K562 (cell line): ENCODE results near the gene PPT2. TPM values are rescaled to one million over a fixed set of nuclear protein-coding genes. Genes with fewer than 3 reads are reported as not detected.

ENCODE experiments used
- CC2D1A ChIP-seq: fragments of 450-650 bp; IDR thresholded peaks from 2 replicates; pipeline ENCODE4 v1.6.1; 2017; ENCODE audit warnings: mild to moderate bottlenecking
- E2F8 ChIP-seq: fragments of 450-650 bp; IDR thresholded peaks from 2 replicates; pipeline ENCODE4 v1.7.1; 2018; ENCODE audit warnings: mild to moderate bottlenecking, low read depth; ENCODE audit not compliant: partially characterized antibody
- ERF ChIP-seq: fragments of 450-650 bp; formaldehyde crosslinking; IDR thresholded peaks from 2 replicates; pipeline ENCODE4 v1.4.0; 2020; ENCODE audit warnings: mild to moderate bottlenecking, mixed read lengths
- HNRNPL ChIP-seq: fragments of 200-400 bp; formaldehyde crosslinking; IDR thresholded peaks from 2 replicates; pipeline ENCODE4 v1.6.1; 2017; ENCODE audit warnings: low read depth, mild to moderate bottlenecking, low read length
- ILK ChIP-seq: fragments of 450-650 bp; IDR thresholded peaks from 2 replicates; pipeline ENCODE4 v1.6.1; 2016; ENCODE audit warnings: missing genetic modification characterization, low read depth, mild to moderate bottlenecking, missing compliant biosample characterization, moderate library complexity, borderline replicate concordance
- IRF2 ChIP-seq: sonication (generic); formaldehyde crosslinking; IDR thresholded peaks from 2 replicates; pipeline ENCODE4 v1.8.1; 2022; ENCODE audit warnings: mild to moderate bottlenecking, missing genetic modification reagents
- MCM3 ChIP-seq: fragments of 450-650 bp; IDR thresholded peaks from 2 replicates; pipeline ENCODE4 v1.6.1; 2016
- MTA1 ChIP-seq: fragments of 450-650 bp; IDR thresholded peaks from 2 replicates; pipeline ENCODE4 v1.6.1; 2017; ENCODE audit warnings: borderline replicate concordance
- NFE2L1 ChIP-seq: fragments of 450-650 bp; IDR thresholded peaks from 2 replicates; pipeline ENCODE4 v1.6.1; 2016; ENCODE audit warnings: missing genetic modification characterization, low read depth, mild to moderate bottlenecking, missing compliant biosample characterization, moderate library complexity, borderline replicate concordance
- RBM15 ChIP-seq: fragments of 200-400 bp; formaldehyde crosslinking; IDR thresholded peaks from 2 replicates; pipeline ENCODE4 v1.6.1; 2018; ENCODE audit warnings: mild to moderate bottlenecking, low read length, moderate library complexity; ENCODE audit not compliant: insufficient read depth
- TRIM28 ChIP-seq: fragments of 450-650 bp; IDR thresholded peaks from 2 replicates; pipeline ENCODE4 v1.6.1; 2017
- WHSC1 ChIP-seq: IDR thresholded peaks from one replicate; pipeline ENCODE4 v1.6.1; 2012; ENCODE audit warnings: low read length, control low read depth, inconsistent platforms
- ZNF507 ChIP-seq: conservative IDR thresholded peaks from 2 replicates; pipeline ENCODE4 v1.6.1; 2017; ENCODE audit warnings: missing genetic modification characterization, missing compliant biosample characterization
- ZNF79 ChIP-seq: fragments of 250-450 bp; sonication (Bioruptor Pico); IDR thresholded peaks from 2 replicates; pipeline ENCODE4 v1.4.0; 2020; ENCODE audit warnings: low read depth, mild to moderate bottlenecking, moderate library complexity
- ZZZ3 ChIP-seq: fragments of 450-650 bp; IDR thresholded peaks from 2 replicates; pipeline ENCODE4 v1.6.1; 2016; ENCODE audit warnings: antibody characterized with exemption, mild to moderate bottlenecking, moderate library complexity
- polyA plus RNA-seq, 8 experiments: library from polyadenylated mRNA; depleted of rRNA in 4 of 8; stranded (reverse) in 5 of 8; unstranded in 3 of 8; fragments of >200 nt; fragmentation: Nextera tagmentation in 2 of 8; fragmentation: Illumina TruSeq in 1 of 8; extraction: Ambion mirVana in 2 of 8; extraction: Trizol in 1 of 8; gene quantifications; 2 replicates each; pipeline versions ENCODE4 v1.2.1 to v1.2.3, GENCODE V29; 2011 to 2014; ENCODE audit warnings: inconsistent platforms in 1 of 8, missing spikeins in 1 of 8
- total RNA-seq, 7 experiments: library from RNA; depleted of rRNA in 6 of 7; stranded (reverse); fragments of >200 nt in 6 of 7; fragmentation: Illumina TruSeq in 2 of 7; extraction: Trizol in 2 of 7; gene quantifications; 2 replicates each; pipeline versions ENCODE4 v1.2.1 to v1.2.3, GENCODE V29; 2011 to 2021; ENCODE audit warnings: low replicate concordance in 1 of 7
- TF ChIP-seq, protein P1 (sequence below), 2 experiments: IDR thresholded peaks; 2 replicates each; pipeline ENCODE4 v1.6.1; 2011; ENCODE audit warnings: borderline replicate concordance in 1 of 2, control low read depth in 1 of 2, low read depth in 1 of 2, low read length in 1 of 2, mild to moderate bottlenecking in 1 of 2, mixed read lengths in 1 of 2, moderate library complexity in 1 of 2; ENCODE audit not compliant: insufficient read depth in 1 of 2, insufficient read length in 1 of 2, poor library complexity in 1 of 2, severe bottlenecking in 1 of 2; ENCODE audit errors: extremely low read depth in 1 of 2
- TF ChIP-seq, protein P2 (sequence below): fragments of 450-650 bp; IDR thresholded peaks from 2 replicates; pipeline ENCODE4 v1.6.1; 2018; ENCODE audit not compliant: partially characterized antibody
- TF ChIP-seq, protein P3 (sequence below): fragments of 250-450 bp; sonication (Bioruptor Pico); IDR thresholded peaks from 2 replicates; pipeline ENCODE4 v1.8.0; 2022; ENCODE audit warnings: moderate library complexity, mild to moderate bottlenecking, inconsistent platforms

The PPT2 gene
- total and polyA plus RNA-seq, 9 of the 15 experiments (the other 6 are each of a cell fraction or from before 2014, with no cell fraction given), result 27.4 to 98.8 (median 69.9) TPM

DNA sequence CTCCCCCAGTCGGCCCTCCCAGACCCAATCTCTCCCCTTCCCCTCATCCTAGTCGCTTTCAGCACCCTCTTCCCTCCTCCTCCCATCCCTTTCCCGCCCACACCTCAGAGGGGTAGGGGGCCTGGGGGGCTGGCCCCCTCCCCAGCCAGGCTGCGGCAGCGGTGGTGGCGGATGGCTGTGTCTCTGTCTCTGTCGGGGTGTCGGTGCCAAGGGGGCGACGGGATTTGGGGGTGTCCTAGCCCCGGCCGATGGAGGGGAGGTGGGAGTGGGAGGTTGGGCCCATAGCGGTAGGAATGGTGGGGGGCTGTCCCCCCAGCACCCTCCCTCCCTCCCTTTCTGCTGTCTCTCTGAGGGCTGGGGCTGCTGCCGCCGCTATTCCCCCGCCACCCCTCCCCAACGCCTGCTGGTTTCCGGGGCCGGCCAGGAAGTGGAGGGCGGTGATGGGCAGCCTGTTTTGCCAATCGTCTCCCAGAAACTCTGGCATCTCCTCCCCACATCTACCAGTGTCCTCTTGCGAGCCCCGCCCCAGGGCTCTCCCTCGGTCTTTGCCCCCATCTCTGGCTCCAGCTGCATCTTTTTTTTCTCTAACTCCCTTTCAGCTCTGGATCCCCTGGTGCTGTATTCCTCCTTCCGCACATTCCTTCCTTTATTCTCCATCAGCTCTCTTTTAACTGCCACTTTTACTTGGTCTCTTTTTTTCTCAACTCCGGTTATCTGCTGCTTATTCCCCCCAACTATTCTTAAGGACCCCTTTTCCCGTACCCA lies 22.0 kb downstream of the PPT2 start, which contains the start of gene AGPAT1 (continued):
- TF ChIP-seq, protein P1, sequence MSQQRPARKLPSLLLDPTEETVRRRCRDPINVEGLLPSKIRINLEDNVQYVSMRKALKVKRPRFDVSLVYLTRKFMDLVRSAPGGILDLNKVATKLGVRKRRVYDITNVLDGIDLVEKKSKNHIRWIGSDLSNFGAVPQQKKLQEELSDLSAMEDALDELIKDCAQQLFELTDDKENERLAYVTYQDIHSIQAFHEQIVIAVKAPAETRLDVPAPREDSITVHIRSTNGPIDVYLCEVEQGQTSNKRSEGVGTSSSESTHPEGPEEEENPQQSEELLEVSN (IDR thresholded peaks at IDR 0.05; ENCODE audit: borderline replicate concordance in 1 of 2, extremely low read depth in 1 of 2, insufficient read depth in 1 of 2, insufficient read length in 1 of 2, low read depth in 1 of 2, low read length in 1 of 2, poor library complexity in 1 of 2, severe bottlenecking in 1 of 2), result peak in 1 of 2 experiments; percentile 19
- no peak for TF ChIP-seq MCM3
- peak; percentile 45; the same call in 1 of the 2 replicates for TF ChIP-seq CC2D1A
- TF ChIP-seq MTA1, result peak; percentile 51
- no peak for TF ChIP-seq ZNF507
- no peak for TF ChIP-seq IRF2 (CRISPR knock-in tag)
- no peak for TF ChIP-seq HNRNPL
- TF ChIP-seq, protein P2, sequence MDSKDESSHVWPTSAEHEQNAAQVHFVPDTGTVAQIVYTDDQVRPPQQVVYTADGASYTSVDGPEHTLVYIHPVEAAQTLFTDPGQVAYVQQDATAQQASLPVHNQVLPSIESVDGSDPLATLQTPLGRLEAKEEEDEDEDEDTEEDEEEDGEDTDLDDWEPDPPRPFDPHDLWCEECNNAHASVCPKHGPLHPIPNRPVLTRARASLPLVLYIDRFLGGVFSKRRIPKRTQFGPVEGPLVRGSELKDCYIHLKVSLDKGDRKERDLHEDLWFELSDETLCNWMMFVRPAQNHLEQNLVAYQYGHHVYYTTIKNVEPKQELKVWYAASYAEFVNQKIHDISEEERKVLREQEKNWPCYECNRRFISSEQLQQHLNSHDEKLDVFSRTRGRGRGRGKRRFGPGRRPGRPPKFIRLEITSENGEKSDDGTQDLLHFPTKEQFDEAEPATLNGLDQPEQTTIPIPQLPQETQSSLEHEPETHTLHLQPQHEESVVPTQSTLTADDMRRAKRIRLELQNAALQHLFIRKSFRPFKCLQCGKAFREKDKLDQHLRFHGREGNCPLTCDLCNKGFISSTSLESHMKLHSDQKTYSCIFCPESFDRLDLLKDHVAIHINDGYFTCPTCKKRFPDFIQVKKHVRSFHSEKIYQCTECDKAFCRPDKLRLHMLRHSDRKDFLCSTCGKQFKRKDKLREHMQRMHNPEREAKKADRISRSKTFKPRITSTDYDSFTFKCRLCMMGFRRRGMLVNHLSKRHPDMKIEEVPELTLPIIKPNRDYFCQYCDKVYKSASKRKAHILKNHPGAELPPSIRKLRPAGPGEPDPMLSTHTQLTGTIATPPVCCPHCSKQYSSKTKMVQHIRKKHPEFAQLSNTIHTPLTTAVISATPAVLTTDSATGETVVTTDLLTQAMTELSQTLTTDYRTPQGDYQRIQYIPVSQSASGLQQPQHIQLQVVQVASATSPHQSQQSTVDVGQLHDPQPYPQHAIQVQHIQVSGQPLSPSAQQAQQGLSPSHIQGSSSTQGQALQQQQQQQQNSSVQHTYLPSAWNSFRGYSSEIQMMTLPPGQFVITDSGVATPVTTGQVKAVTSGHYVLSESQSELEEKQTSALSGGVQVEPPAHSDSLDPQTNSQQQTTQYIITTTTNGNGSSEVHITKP, result peak; percentile 31
- peak; percentile 46 for TF ChIP-seq E2F8
- no peak for TF ChIP-seq ZZZ3
- TF ChIP-seq ILK (tag), result no peak
- TF ChIP-seq TRIM28, result no peak
- TF ChIP-seq ERF (CRISPR knock-in tag), result peak; percentile 75; the same call in 1 of the 2 replicates
- TF ChIP-seq NFE2L1, result no peak
- TF ChIP-seq, protein P3, sequence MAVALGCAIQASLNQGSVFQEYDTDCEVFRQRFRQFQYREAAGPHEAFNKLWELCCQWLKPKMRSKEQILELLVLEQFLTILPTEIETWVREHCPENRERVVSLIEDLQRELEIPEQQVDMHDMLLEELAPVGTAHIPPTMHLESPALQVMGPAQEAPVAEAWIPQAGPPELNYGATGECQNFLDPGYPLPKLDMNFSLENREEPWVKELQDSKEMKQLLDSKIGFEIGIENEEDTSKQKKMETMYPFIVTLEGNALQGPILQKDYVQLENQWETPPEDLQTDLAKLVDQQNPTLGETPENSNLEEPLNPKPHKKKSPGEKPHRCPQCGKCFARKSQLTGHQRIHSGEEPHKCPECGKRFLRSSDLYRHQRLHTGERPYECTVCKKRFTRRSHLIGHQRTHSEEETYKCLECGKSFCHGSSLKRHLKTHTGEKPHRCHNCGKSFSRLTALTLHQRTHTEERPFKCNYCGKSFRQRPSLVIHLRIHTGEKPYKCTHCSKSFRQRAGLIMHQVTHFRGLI (CRISPR knock-in tag), result no peak
- TF ChIP-seq ZNF79 (CRISPR knock-in tag), result no peak
- no peak for TF ChIP-seq RBM15
- no peak for TF ChIP-seq WHSC1
